LNCaP clone FGC (cell line): ENCODE data around the gene TRPM5.

Source experiments
- DNase-seq: peaks from one replicate; pipeline ENCODE4 v3.0.0-alpha.2; 2011; ENCODE audit warnings: low read depth
- H3K4me3 ChIP-seq: 2 replicates; pipeline ENCODE4 v1.5.1; 2011; ENCODE audit warnings: mild to moderate bottlenecking, low read depth, low read length, control low read depth
- TF ChIP-seq, protein P1 (sequence below): IDR thresholded peaks from 2 replicates; pipeline ENCODE4 v1.5.1; 2012; ENCODE audit warnings: mild to moderate bottlenecking; ENCODE audit not compliant: control insufficient read depth, insufficient read depth; ENCODE audit errors: extremely low read depth

Gene TRPM5

DNA sequence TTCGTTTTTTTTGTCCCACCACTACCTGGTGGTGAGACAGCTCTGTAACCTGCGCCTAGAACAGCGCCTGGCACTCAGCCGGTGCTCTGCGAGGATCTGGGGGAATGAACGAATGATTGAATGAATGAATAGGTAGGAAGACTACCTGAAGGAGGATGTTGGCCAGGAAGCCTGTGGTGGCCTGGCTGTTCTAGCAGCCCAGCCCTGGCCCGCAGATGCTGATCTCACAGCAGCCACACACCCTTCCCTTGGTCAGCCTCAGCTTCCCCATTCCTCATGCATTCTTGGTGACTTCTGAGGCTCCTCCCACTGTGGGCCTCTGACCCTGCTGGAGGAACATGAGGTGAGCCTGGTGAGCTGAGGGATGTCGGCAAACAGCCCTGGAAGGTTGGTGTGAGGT is 3.7 kb downstream of the TRPM5 start:
- DNase-seq = no peak
- no peak overlapping the region for H3K4me3 ChIP-seq
- TF ChIP-seq, protein P1, sequence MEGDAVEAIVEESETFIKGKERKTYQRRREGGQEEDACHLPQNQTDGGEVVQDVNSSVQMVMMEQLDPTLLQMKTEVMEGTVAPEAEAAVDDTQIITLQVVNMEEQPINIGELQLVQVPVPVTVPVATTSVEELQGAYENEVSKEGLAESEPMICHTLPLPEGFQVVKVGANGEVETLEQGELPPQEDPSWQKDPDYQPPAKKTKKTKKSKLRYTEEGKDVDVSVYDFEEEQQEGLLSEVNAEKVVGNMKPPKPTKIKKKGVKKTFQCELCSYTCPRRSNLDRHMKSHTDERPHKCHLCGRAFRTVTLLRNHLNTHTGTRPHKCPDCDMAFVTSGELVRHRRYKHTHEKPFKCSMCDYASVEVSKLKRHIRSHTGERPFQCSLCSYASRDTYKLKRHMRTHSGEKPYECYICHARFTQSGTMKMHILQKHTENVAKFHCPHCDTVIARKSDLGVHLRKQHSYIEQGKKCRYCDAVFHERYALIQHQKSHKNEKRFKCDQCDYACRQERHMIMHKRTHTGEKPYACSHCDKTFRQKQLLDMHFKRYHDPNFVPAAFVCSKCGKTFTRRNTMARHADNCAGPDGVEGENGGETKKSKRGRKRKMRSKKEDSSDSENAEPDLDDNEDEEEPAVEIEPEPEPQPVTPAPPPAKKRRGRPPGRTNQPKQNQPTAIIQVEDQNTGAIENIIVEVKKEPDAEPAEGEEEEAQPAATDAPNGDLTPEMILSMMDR = no peak

DNA sequence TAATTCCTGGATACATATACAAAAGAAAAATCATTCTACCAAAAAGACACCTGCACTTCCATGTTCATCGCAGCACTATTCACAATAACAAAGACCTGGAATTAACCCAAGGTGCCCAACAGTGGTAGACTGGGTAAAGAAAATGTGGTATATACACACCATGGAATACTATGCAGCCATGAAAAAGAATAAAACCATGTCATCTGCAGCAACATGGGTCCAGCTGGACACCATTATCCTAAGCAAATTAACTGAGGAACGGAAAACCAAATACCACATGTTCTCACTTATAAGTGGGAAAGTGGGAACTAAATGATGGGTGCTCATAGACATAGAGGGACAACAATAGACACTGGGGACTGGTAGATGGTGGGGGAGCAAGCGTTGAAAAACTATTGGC is 4.5 kb downstream of the TRPM5 start:
- no peak for DNase-seq
- TF ChIP-seq, protein P1 = no peak

DNA sequence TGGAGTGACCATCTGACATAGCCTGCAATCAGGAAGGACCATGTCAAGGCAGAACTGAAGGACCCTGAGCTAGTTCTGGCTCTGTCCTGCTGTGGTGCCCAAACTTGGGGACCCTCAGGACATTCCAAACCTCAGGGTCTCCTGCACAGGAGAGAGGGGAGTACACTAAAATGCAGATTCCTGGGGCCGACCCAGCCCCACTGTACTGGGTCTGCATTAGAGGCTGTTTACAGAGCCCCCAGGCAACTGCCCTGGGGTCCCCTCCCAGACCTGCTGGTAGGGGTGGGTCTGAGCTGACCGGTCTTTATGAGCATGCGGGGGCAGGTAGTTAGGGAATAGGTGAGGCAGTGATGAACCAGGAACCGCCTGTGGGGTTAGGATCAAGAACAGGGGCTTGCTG is 6.8 kb downstream of the TRPM5 start:
- no peak for DNase-seq
- H3K4me3 ChIP-seq = no peak overlapping the region
- TF ChIP-seq, protein P1 = no peak

More for the DNA sequence above, 4.5 kb downstream of the TRPM5 start:
- no peak overlapping the region for H3K4me3 ChIP-seq

DNA sequence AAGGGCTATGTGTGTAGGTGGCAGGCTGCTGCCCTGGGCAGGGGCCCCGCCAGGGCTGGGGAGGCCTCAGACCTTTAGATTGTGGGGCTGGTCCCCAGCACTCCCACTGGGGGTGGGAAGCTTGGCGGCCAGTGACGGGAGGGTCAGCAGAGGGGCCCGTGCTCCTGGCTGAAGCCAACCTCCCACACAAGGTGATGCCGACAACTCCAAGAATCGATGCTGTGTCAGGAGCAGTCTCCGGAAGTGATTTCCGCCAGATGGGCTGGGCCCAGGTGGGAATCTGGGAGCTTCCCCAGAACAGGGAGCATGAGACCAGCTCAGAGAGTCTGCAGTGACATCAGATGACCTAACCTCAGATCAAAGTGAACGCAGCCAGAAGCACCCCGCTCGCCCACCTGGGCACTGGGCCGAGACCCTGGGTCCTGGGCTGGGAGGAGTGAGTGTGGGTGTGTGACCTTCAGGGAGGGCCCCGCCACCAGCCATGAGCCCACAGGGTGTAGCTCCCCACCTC is 7.7 kb downstream of the TRPM5 start:
- H3K4me3 ChIP-seq = no peak overlapping the region
- no peak for DNase-seq
- TF ChIP-seq, protein P1 = no peak

DNA sequence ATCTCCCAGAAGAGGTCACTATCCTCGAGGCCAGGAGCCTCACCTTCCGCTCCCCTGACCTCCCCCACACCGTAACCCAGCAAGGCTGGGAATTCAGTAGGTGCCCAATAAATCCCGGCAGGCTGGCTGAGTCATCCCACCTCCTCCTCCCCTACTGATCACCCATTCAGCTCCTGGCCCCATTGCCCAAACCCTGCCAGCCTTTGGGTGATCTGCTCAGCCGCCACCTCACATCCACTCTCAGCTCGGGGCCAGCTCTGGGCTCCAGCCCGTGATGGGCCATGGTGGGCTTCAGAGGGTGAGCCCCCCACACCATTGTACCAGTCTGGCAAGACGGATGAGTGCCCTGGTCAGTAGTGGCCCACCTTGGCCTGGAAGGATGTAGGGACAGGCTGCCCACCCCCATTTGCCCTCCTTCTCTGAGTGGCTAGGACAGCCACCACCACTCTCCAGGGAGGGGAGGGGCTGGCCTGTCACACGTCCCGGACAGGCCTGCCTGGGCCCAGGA is 8.2 kb downstream of the TRPM5 start:
- TF ChIP-seq, protein P1 = no peak
- no peak for DNase-seq
- no peak overlapping the region for H3K4me3 ChIP-seq

DNA sequence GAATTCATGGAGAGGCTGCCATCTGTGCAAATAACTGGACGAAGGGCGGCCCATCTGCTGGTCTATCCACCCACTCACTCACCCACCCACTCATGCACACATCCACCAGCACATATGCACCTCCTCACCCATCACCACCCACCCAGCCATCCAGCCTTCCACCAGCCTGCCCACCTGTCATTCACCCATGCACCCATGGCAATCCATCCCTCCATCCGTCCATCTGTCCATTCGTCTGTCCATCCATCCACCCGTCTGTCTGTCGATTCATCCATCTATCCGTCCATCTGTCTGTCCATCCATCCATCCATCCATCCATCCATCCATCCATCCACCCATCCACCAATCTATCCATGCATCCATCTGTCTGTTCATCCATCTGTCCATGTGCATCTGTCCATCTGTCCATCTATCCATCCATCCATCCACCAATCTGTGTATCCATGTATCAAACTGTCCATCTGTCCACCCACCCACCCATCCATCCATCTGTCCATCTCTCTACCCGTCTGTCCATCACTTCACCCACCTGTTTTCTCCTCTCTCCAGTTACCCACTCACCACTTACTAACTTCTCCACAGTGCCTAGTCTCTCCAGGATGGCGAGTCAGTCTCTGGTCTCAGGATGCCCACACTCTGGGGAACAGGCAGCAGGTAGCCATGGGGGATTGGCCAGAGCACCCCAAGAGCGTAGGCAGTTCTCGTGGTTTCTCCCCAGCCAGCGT is 8.9 kb downstream of the TRPM5 start:
- no peak overlapping the region for H3K4me3 ChIP-seq
- DNase-seq = no peak
- TF ChIP-seq, protein P1 = no peak

DNA sequence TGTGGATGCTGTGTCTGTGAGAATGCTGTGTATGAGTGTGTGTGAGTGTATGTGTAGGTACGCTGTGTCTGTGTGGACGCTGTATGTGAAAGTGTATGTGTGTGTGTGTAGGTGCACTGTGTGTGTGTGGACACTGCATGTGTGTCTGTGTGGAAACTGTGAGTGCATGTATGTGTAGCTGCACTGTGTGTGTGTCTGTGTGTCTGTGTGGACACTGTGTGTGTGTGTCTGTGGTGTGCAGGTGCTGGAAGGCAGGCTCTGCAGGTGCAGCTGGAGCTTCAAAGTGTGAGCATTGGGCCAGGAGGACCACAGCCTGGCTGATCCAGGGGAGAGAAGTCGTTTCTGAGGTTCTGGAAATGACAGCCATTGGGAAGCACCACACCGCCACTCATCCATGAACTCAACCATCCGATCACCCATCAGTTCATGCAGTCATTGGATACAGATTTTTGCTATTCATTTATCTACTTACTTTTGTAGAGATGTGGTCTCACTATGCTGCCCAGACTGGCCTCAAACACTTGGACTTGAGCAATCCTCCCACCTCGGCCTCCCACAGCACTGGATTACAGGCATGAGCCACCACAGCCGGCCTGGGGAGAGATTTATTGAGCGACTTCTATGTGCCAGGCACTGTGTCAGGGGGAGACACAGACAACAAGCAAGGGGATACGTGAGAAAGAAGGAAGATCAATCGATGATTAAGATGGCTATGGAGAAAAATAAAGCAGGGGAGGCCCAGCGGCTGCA is 9.6 kb downstream of the TRPM5 start:
- H3K4me3 ChIP-seq = no peak overlapping the region
- no peak for DNase-seq
- TF ChIP-seq, protein P1 = no peak
